HEK293 (cell line): ENCODE results near the gene EZH1.

Experiments used
- IKZF3 ChIP-seq: fragments of 450-650 bp; IDR thresholded peaks from 2 replicates; pipeline ENCODE4 v1.5.0; 2018; ENCODE audit warnings: missing biosample characterization, mild to moderate bottlenecking, missing genetic modification characterization, moderate library complexity
- OSR2 ChIP-seq: fragments of 450-650 bp; formaldehyde crosslinking; IDR thresholded peaks from 2 replicates; pipeline ENCODE4 v1.5.1; 2016; ENCODE audit warnings: missing biosample characterization, missing genetic modification characterization
- PRDM10 ChIP-seq: fragments of 450-650 bp; formaldehyde crosslinking; IDR thresholded peaks from 2 replicates; pipeline ENCODE4 v1.5.1; 2016; ENCODE audit warnings: missing biosample characterization, missing genetic modification characterization
- REPIN1 ChIP-seq: fragments of 450-650 bp; formaldehyde crosslinking; IDR thresholded peaks from 2 replicates; pipeline ENCODE4 v1.5.1; 2017; ENCODE audit warnings: missing biosample characterization, missing genetic modification characterization, low read depth
- SP7 ChIP-seq: fragments of 450-650 bp; formaldehyde crosslinking; IDR thresholded peaks from 2 replicates; pipeline ENCODE4 v1.5.1; 2016; ENCODE audit warnings: missing biosample characterization, missing genetic modification characterization
- ZFHX2 ChIP-seq: fragments of 450-650 bp; formaldehyde crosslinking; conservative IDR thresholded peaks from 2 replicates; pipeline ENCODE4 v1.5.1; 2016; ENCODE audit warnings: missing biosample characterization, missing genetic modification characterization
- ZFP3 ChIP-seq: fragments of 450-650 bp; formaldehyde crosslinking; IDR thresholded peaks from 2 replicates; pipeline ENCODE4 v1.5.1; 2016; ENCODE audit warnings: low read depth, missing biosample characterization, missing genetic modification characterization
- ZFP37 ChIP-seq: fragments of 450-650 bp; formaldehyde crosslinking; IDR thresholded peaks from 2 replicates; pipeline ENCODE4 v1.5.1; 2016; ENCODE audit warnings: missing biosample characterization, missing genetic modification characterization
- ZNF114 ChIP-seq: fragments of 450-650 bp; formaldehyde crosslinking; IDR thresholded peaks from 2 replicates; pipeline ENCODE4 v1.5.0; 2017; ENCODE audit warnings: missing biosample characterization, missing genetic modification characterization
- ZNF146 ChIP-seq: fragments of 450-650 bp; formaldehyde crosslinking; IDR thresholded peaks from 2 replicates; pipeline ENCODE4 v1.5.1; 2016; ENCODE audit warnings: missing biosample characterization, missing genetic modification characterization
- ZNF19 ChIP-seq: fragments of 450-650 bp; formaldehyde crosslinking; IDR thresholded peaks from 2 replicates; pipeline ENCODE4; 2016; ENCODE audit warnings: missing biosample characterization, missing genetic modification characterization, low read depth
- ZNF223 ChIP-seq: fragments of 450-650 bp; formaldehyde crosslinking; IDR thresholded peaks from 2 replicates; pipeline ENCODE4 v1.5.1; 2016; ENCODE audit warnings: missing biosample characterization, missing genetic modification characterization
- ZNF274 ChIP-seq, 2 experiments: fragments of 200-500 bp in 1 of 2; fragments of 450-650 bp in 1 of 2; sonication (Bioruptor generic) in 1 of 2; formaldehyde crosslinking in 1 of 2; IDR thresholded peaks; 2 replicates each; pipeline versions ENCODE4 v1.5.1 to v1.6.1; 2014 to 2016; ENCODE audit warnings: borderline replicate concordance in 1 of 2, inconsistent platforms in 1 of 2, low read length in 1 of 2, missing biosample characterization in 1 of 2, missing genetic modification characterization in 1 of 2
- ZNF280C ChIP-seq: fragments of 450-650 bp; formaldehyde crosslinking; IDR thresholded peaks from 2 replicates; pipeline ENCODE4 v1.5.1; 2016; ENCODE audit warnings: missing biosample characterization, missing genetic modification characterization
- ZNF366 ChIP-seq: fragments of 450-650 bp; formaldehyde crosslinking; conservative IDR thresholded peaks from 2 replicates; pipeline ENCODE4 v1.5.1; 2016; ENCODE audit warnings: missing biosample characterization, missing genetic modification characterization
- ZNF416 ChIP-seq: fragments of 450-650 bp; formaldehyde crosslinking; IDR thresholded peaks from 2 replicates; pipeline ENCODE4 v1.5.1; 2016; ENCODE audit warnings: missing biosample characterization, missing genetic modification characterization
- ZNF521 ChIP-seq: fragments of 450-650 bp; formaldehyde crosslinking; IDR thresholded peaks from 2 replicates; pipeline ENCODE4 v1.5.1; 2017; ENCODE audit warnings: missing biosample characterization, mild to moderate bottlenecking, missing genetic modification characterization
- ZNF529 ChIP-seq: fragments of 450-650 bp; formaldehyde crosslinking; IDR thresholded peaks from 2 replicates; pipeline ENCODE4 v1.5.1; 2017; ENCODE audit warnings: missing genetic modification characterization, missing biosample characterization; ENCODE audit not compliant: insufficient replicate concordance
- ZNF544 ChIP-seq: fragments of 450-650 bp; formaldehyde crosslinking; IDR thresholded peaks from 2 replicates; pipeline ENCODE4 v1.5.0; 2017; ENCODE audit warnings: missing biosample characterization, missing genetic modification characterization
- ZNF555 ChIP-seq: fragments of 450-650 bp; formaldehyde crosslinking; conservative IDR thresholded peaks from 2 replicates; pipeline ENCODE4 v1.5.1; 2017; ENCODE audit warnings: missing biosample characterization, mild to moderate bottlenecking, missing genetic modification characterization, inconsistent platforms
- ZNF571 ChIP-seq: fragments of 450-650 bp; formaldehyde crosslinking; IDR thresholded peaks from 2 replicates; pipeline ENCODE4 v1.5.0; 2017; ENCODE audit warnings: missing biosample characterization, missing genetic modification characterization
- ZNF596 ChIP-seq: fragments of 450-650 bp; IDR thresholded peaks from 2 replicates; pipeline ENCODE4 v1.5.0; 2018; ENCODE audit warnings: missing biosample characterization, mild to moderate bottlenecking, missing genetic modification characterization, moderate library complexity
- ZNF610 ChIP-seq: fragments of 450-650 bp; formaldehyde crosslinking; IDR thresholded peaks from 2 replicates; pipeline ENCODE4 v1.5.1; 2016; ENCODE audit warnings: missing biosample characterization, missing genetic modification characterization, borderline replicate concordance
- ZNF701 ChIP-seq: fragments of 450-650 bp; formaldehyde crosslinking; IDR thresholded peaks from 2 replicates; pipeline ENCODE4 v1.5.1; 2016; ENCODE audit warnings: missing biosample characterization, missing genetic modification characterization
- TF ChIP-seq, protein P1 (sequence below): fragments of 450-650 bp; formaldehyde crosslinking; IDR thresholded peaks from 2 replicates; pipeline ENCODE4 v1.5.1; 2016; ENCODE audit warnings: missing biosample characterization, missing genetic modification characterization, borderline replicate concordance
- TF ChIP-seq, protein P2 (sequence below): fragments of 450-650 bp; formaldehyde crosslinking; IDR thresholded peaks from 2 replicates; pipeline ENCODE4 v1.5.1; 2016; ENCODE audit warnings: missing biosample characterization, missing genetic modification characterization
- TF ChIP-seq, protein P3 (sequence below): fragments of 450-650 bp; formaldehyde crosslinking; IDR thresholded peaks from 2 replicates; pipeline ENCODE4 v1.5.1; 2017; ENCODE audit warnings: missing biosample characterization, missing genetic modification characterization

Gene EZH1

DNA sequence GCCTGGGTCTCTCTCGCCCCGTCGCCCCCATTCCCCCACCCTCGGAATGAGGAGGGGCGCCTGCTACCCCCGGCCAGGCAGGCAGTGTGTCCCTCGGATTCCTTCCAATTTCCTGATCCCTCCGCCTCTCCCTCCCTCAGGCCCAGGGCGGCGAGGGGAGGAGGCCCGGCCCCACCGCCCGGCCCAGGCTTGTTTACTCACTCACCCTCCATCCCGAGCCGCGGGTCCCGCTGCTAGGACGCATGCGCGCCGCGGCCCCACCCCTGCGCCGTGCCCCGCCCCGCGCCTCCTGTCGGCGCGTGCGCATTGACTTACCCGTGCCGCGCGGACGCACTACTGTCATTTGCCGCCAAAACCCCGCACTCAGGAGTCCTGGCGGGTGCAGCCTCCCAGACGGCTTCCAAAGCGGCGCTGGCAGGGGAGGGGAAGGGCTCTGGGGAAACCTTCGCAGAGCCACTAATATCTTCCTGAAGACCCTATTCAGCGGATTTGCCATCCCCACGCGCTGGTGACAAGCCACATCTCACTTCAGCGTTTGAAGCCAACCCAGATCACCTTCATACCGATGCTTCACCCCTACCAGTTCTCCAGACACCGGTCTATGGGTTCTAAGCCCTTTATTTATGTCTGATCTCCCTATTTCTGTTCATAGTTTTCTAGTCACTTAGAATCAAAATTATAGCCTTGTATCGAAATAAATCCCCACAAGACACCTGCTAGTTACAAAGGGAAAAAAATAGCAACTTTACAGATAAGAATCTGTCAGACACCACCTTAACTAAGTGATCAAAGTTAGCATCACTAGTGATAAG lies at the start of gene EZH1 (continued):
- TF ChIP-seq ZNF544 (tag by site-specific recombination) (no peak), ZNF366 (tag by site-specific recombination) (peak; percentile 41; the same call in 1 of the 2 replicates), ZNF529 (tag by site-specific recombination) (no peak), ZNF19 (tag by site-specific recombination) (no peak), ZNF146 (tag by site-specific recombination) (no peak), ZFHX2 (tag by site-specific recombination) (peak; percentile 66), ZNF571 (tag by site-specific recombination) (no peak), ZNF223 (tag by site-specific recombination) (no peak), ZFP3 (tag by site-specific recombination) (no peak), IKZF3 (tag by site-specific recombination) (no peak), ZNF114 (no peak), REPIN1 (tag by site-specific recombination) (no peak), ZNF274 (IDR thresholded peaks at IDR 0.05; ENCODE audit: low read length) (no peak), ZNF274 (tag by site-specific recombination; IDR thresholded peaks at IDR 0.05; ENCODE audit: borderline replicate concordance) (no peak), ZNF521 (tag by site-specific recombination) (no peak), ZNF610 (tag by site-specific recombination) (0 out of 2 replicates have a peak, but pooled peaks have one; percentile 4), ZFP37 (tag by site-specific recombination) (0 out of 2 replicates have a peak, but pooled peaks have one; percentile 17), PRDM10 (tag by site-specific recombination) (no peak), OSR2 (tag by site-specific recombination) (peak; percentile 55; the same call in 1 of the 2 replicates), ZNF596 (tag by site-specific recombination) (no peak), ZNF555 (tag by site-specific recombination) (no peak), ZNF701 (tag by site-specific recombination) (no peak), ZNF280C (tag by site-specific recombination) (no peak), SP7 (tag by site-specific recombination) (peak; percentile 49), ZNF416 (tag by site-specific recombination) (no peak)
- TF ChIP-seq, protein P1, sequence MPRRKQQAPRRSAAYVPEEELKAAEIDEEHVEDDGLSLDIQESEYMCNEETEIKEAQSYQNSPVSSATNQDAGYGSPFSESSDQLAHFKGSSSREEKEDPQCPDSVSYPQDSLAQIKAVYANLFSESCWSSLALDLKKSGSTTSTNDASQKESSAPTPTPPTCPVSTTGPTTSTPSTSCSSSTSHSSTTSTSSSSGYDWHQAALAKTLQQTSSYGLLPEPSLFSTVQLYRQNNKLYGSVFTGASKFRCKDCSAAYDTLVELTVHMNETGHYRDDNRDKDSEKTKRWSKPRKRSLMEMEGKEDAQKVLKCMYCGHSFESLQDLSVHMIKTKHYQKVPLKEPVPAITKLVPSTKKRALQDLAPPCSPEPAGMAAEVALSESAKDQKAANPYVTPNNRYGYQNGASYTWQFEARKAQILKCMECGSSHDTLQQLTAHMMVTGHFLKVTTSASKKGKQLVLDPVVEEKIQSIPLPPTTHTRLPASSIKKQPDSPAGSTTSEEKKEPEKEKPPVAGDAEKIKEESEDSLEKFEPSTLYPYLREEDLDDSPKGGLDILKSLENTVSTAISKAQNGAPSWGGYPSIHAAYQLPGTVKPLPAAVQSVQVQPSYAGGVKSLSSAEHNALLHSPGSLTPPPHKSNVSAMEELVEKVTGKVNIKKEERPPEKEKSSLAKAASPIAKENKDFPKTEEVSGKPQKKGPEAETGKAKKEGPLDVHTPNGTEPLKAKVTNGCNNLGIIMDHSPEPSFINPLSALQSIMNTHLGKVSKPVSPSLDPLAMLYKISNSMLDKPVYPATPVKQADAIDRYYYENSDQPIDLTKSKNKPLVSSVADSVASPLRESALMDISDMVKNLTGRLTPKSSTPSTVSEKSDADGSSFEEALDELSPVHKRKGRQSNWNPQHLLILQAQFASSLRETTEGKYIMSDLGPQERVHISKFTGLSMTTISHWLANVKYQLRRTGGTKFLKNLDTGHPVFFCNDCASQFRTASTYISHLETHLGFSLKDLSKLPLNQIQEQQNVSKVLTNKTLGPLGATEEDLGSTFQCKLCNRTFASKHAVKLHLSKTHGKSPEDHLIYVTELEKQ (tag by site-specific recombination), result no peak
- TF ChIP-seq, protein P2, sequence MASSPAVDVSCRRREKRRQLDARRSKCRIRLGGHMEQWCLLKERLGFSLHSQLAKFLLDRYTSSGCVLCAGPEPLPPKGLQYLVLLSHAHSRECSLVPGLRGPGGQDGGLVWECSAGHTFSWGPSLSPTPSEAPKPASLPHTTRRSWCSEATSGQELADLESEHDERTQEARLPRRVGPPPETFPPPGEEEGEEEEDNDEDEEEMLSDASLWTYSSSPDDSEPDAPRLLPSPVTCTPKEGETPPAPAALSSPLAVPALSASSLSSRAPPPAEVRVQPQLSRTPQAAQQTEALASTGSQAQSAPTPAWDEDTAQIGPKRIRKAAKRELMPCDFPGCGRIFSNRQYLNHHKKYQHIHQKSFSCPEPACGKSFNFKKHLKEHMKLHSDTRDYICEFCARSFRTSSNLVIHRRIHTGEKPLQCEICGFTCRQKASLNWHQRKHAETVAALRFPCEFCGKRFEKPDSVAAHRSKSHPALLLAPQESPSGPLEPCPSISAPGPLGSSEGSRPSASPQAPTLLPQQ, result peak; percentile 94
- TF ChIP-seq, protein P3, sequence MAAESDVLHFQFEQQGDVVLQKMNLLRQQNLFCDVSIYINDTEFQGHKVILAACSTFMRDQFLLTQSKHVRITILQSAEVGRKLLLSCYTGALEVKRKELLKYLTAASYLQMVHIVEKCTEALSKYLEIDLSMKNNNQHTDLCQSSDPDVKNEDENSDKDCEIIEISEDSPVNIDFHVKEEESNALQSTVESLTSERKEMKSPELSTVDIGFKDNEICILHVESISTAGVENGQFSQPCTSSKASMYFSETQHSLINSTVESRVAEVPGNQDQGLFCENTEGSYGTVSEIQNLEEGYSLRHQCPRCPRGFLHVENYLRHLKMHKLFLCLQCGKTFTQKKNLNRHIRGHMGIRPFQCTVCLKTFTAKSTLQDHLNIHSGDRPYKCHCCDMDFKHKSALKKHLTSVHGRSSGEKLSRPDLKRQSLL, result no peak
